Peyer's patch (tissue), 4 donors: Measurements from ENCODE around the gene PRDX6. TPM values are rescaled to one million over a fixed set of nuclear protein-coding genes. Genes with fewer than 3 reads are reported as not detected.
"Not testable (repeated sequence)": the region's sequence is repeated elsewhere in the genome, so short reads cannot be mapped to it uniquely, and the experiment has no call there.

Source experiments
- DNase-seq, 3 donors: peaks; one replicate each; pipeline ENCODE4 v3.0.0-alpha.2; 2017 to 2019
- H3K27ac ChIP-seq, 4 donors: fragments of 200-600 bp; sonication (generic); one replicate each; pipeline ENCODE4 v1.5.1; 2016 to 2019
- H3K27me3 ChIP-seq, 2 donors: fragments of 200-600 bp; sonication (generic); one replicate each; pipeline ENCODE4 v1.5.1; 2019
- H3K36me3 ChIP-seq, 3 donors: fragments of 200-600 bp; sonication (generic); one replicate each; pipeline ENCODE4 v1.5.1; 2016 to 2019
- H3K4me1 ChIP-seq, 4 donors: fragments of 200-600 bp; sonication (generic); one replicate each; pipeline ENCODE4 v1.5.1; 2016 to 2019
- H3K4me3 ChIP-seq, 4 donors: fragments of 200-600 bp; sonication (generic); 1 replicate in 3 of 4; 2 replicates in 1 of 4; pipeline ENCODE4 v1.5.1; 2016 to 2019; ENCODE audit warnings: mild to moderate bottlenecking in 1 of 4
- H3K9me3 ChIP-seq, 4 donors: fragments of 200-600 bp; sonication (generic); one replicate each; pipeline ENCODE4 v1.5.1; 2016 to 2019; ENCODE audit warnings: mild to moderate bottlenecking in 1 of 4
- POLR2A ChIP-seq, 2 donors: fragments of 450-650 bp; IDR thresholded peaks; one replicate each; pipeline ENCODE4 v1.5.1; 2017; ENCODE audit warnings: antibody characterized with exemption in 2 of 2, mild to moderate bottlenecking in 2 of 2, moderate library complexity in 2 of 2
- total RNA-seq, 4 donors: library from RNA; depleted of rRNA; stranded (reverse); fragments of >200 nt; gene quantifications; one replicate each; pipeline ENCODE4 v1.1.0, GENCODE V29; 2016
- TF ChIP-seq, protein P1 (sequence below), 6 experiments: fragments of 450-650 bp in 4 of 6; fragments of 200-600 bp in 2 of 6; sonication (generic) in 1 of 6; IDR thresholded peaks; one replicate each; pipeline ENCODE4 v1.5.1; 2017 to 2019; ENCODE audit warnings: antibody characterized with exemption in 6 of 6, mild to moderate bottlenecking in 3 of 6, moderate library complexity in 1 of 6

PRDX6 gene
- total RNA-seq, 4 donors from 2014 or later = 75.3 to 130 (median 108) TPM

DNA sequence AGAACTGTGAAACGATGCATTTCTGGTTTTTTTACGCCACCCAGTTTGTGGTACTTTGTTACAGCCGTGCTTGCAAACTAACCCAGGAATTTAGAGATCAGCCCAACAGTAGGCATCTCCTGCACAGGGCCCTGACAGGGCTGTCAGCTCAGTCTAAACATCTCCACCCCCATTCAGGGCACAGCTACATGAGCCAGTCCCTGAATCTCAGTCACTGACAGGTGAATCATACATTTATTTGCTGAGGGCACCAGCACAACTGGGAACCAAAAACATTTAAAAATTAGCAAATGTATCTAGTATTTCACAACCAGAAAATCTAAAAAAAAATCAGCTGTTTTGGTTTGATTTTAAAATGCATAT, 30.7 kb downstream of the PRDX6 start:
- H3K9me3 ChIP-seq = no peaks in the 10 kb centered on the region
- no peak for TF ChIP-seq POLR2A (IDR thresholded peaks at IDR 0.05)
- TF ChIP-seq, protein P1, sequence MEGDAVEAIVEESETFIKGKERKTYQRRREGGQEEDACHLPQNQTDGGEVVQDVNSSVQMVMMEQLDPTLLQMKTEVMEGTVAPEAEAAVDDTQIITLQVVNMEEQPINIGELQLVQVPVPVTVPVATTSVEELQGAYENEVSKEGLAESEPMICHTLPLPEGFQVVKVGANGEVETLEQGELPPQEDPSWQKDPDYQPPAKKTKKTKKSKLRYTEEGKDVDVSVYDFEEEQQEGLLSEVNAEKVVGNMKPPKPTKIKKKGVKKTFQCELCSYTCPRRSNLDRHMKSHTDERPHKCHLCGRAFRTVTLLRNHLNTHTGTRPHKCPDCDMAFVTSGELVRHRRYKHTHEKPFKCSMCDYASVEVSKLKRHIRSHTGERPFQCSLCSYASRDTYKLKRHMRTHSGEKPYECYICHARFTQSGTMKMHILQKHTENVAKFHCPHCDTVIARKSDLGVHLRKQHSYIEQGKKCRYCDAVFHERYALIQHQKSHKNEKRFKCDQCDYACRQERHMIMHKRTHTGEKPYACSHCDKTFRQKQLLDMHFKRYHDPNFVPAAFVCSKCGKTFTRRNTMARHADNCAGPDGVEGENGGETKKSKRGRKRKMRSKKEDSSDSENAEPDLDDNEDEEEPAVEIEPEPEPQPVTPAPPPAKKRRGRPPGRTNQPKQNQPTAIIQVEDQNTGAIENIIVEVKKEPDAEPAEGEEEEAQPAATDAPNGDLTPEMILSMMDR (IDR thresholded peaks at IDR 0.05) = no peak
- DNase-seq = no peak
- no peaks in the 10 kb centered on the region for H3K27me3 ChIP-seq
- no peak overlapping the region for H3K27ac ChIP-seq
- H3K36me3 ChIP-seq = no peaks in the 10 kb centered on the region
- H3K4me1 ChIP-seq = peaks cover 0 to 7% (median 0%) of the 10 kb centered on the region in 4 donors
- no peak overlapping the region for H3K4me3 ChIP-seq

DNA sequence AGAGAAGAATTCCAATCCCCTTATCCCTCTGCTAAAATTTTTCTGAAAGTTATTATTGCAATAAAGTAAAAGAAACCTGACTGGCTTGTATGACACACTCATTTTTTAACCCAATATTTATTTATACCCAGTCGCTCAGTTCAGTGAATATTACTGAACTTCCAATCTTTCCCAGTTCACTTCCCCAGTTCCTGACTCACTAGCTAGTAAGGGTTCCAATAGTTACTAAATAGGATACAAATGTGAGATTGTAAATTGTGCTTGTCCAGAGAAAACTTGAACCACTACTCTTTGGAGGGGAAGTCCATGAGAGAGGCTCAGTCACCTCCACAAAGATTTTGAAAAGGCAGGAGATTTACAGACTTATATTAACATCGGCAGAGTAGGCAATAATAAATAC, 31.4 kb downstream of the PRDX6 start:
- peaks cover 0 to 7% (median 0%) of the 10 kb centered on the region in 4 donors for H3K4me1 ChIP-seq
- DNase-seq = no peak
- no peak overlapping the region for H3K4me3 ChIP-seq
- H3K27me3 ChIP-seq = no peaks in the 10 kb centered on the region
- H3K9me3 ChIP-seq = no peaks in the 10 kb centered on the region
- no peak overlapping the region for H3K27ac ChIP-seq
- no peak for TF ChIP-seq POLR2A (IDR thresholded peaks at IDR 0.05)
- TF ChIP-seq, protein P1 (IDR thresholded peaks at IDR 0.05) = no peak
- H3K36me3 ChIP-seq = no peaks in the 10 kb centered on the region

DNA sequence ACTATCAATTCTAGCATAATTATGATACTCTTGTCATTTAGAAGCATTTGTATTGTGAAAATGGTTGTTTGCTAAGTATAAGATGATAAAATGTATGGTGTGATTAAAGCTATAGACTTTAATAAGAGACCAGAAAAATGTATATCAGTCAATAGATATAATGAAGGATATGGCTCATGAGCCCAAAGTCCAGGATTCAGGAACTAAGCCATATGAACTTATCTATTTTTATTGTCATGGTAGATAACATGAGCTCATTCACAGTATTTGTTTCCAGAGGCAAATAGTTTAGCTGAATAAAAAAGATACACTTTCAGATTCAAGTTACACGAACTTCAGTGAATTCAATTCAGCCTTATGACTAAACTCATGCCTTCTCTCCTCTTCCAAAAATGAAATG, 32.7 kb downstream of the PRDX6 start:
- peaks cover 0 to 7% (median 0%) of the 10 kb centered on the region in 4 donors for H3K4me1 ChIP-seq
- H3K36me3 ChIP-seq = no peaks in the 10 kb centered on the region
- no peaks in the 10 kb centered on the region for H3K9me3 ChIP-seq
- H3K27ac ChIP-seq = no peak overlapping the region
- TF ChIP-seq POLR2A (IDR thresholded peaks at IDR 0.05) = no peak
- TF ChIP-seq, protein P1 (IDR thresholded peaks at IDR 0.05) = no peak
- no peak overlapping the region for H3K4me3 ChIP-seq
- no peak for DNase-seq
- no peaks in the 10 kb centered on the region for H3K27me3 ChIP-seq

DNA sequence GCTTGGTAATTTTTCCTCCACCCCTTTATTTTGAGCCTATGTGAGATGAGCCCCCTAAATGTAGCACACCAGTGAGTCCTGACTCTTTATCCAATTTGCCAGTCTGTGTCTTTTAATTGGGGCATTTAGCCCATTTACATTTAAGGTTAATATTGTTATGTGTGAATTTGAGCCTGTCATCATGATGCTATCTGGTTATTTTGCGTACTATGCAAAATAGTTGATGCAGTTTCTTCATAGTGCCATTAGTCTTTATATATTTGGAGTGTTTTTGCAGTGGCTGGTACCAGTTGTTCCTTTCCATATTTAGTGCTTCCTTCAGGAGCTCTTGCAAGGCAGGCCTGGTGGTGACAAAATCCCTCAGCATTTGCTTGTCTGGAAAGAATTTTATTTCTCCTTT, 37.4 kb downstream of the PRDX6 start:
- not testable (repeated sequence) for H3K27ac ChIP-seq, H3K4me3 ChIP-seq, H3K36me3 ChIP-seq, DNase-seq, H3K9me3 ChIP-seq, H3K4me1 ChIP-seq, H3K27me3 ChIP-seq

DNA sequence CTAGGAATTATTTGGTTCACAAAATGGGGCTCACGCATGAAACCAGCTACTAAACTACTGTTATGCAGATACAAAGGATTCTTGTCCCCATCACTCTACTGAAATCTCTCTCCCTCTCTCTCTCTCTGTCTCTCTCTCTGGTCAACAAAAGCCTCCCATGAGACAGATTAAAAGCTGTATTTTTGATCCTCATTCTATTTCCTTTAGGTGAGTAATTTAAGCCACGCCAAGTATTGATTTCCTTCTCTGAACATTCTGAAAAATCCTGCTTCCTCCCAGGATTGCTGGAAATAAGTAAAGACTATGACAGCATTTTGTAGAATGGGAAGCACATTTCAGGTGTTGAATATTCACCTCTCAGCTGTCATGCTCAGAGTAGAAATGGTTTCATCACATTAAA, 43.7 kb downstream of the PRDX6 start:
- TF ChIP-seq, protein P1 (IDR thresholded peaks at IDR 0.05) = no peak
- TF ChIP-seq POLR2A (IDR thresholded peaks at IDR 0.05) = no peak
- no peak for DNase-seq
- H3K36me3 ChIP-seq = no peaks in the 10 kb centered on the region
- H3K27ac ChIP-seq = no peak overlapping the region
- H3K4me1 ChIP-seq = no peaks in the 10 kb centered on the region
- no peaks in the 10 kb centered on the region for H3K9me3 ChIP-seq
- H3K27me3 ChIP-seq = no peaks in the 10 kb centered on the region
- H3K4me3 ChIP-seq = no peak overlapping the region

DNA sequence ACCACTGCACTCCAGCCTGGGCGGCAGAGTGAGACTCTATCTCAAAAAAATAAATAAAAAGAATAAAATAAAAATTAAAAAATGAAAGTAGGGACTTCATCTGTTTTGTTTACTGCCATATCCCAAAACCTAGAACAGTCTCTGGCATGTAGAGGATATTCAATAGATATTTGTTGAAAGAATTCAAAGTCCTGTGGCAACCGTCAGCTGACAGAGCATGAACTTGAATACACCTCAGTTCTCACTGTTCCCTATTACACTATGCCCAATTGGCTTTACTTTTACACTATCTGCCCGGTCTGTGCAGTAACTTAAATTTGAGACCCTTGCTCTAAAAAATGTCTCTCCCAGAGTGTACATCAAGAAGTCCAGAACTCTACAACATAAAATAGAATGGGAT, 46.2 kb downstream of the PRDX6 start:
- Histone ChIP-seq H3K27ac (no peak overlapping the region), H3K36me3 (no peaks in the 10 kb centered on the region), H3K27me3 (no peaks in the 10 kb centered on the region), H3K4me3 (no peak overlapping the region), H3K9me3 (no peaks in the 10 kb centered on the region), H3K4me1 (no peaks in the 10 kb centered on the region)
- TF ChIP-seq, protein P1 (IDR thresholded peaks at IDR 0.05) = no peak
- no peak for TF ChIP-seq POLR2A (IDR thresholded peaks at IDR 0.05)
- no peak for DNase-seq
